Liver (tissue), 3 donors: ENCODE measurements around the gene BOD1L2.

Source experiments
- CTCF ChIP-seq: fragments of 150-350 bp; IDR thresholded peaks from 2 replicates; pipeline ENCODE4 v1.5.1; 2017; ENCODE audit warnings: improper control_type of control experiment, low read depth, low read length; ENCODE audit not compliant: missing input control
- EGR1 ChIP-seq, 2 donors: IDR thresholded peaks; 2 replicates each; pipeline ENCODE4 v1.6.1; 2016 to 2018; ENCODE audit warnings: antibody characterized with exemption in 2 of 2, low read depth in 2 of 2
- GABPA ChIP-seq, 2 donors: IDR thresholded peaks in 1 of 2; conservative IDR thresholded peaks in 1 of 2; 2 replicates each; pipeline ENCODE4 v1.6.1; 2016; ENCODE audit warnings: antibody characterized with exemption in 2 of 2, mild to moderate bottlenecking in 1 of 2, moderate library complexity in 1 of 2
- REST ChIP-seq: IDR thresholded peaks from 2 replicates; pipeline ENCODE4 v1.6.1; 2016; ENCODE audit warnings: antibody characterized with exemption, mild to moderate bottlenecking
- TAF1 ChIP-seq: conservative IDR thresholded peaks from 2 replicates; pipeline ENCODE4 v1.6.1; 2016; ENCODE audit warnings: antibody characterized with exemption, mild to moderate bottlenecking
- YY1 ChIP-seq: IDR thresholded peaks from 2 replicates; pipeline ENCODE4 v1.6.1; 2016; ENCODE audit warnings: antibody characterized with exemption, mild to moderate bottlenecking
- ZBTB33 ChIP-seq: IDR thresholded peaks from 2 replicates; pipeline ENCODE4 v1.6.1; 2016; ENCODE audit warnings: antibody characterized with exemption
- TF ChIP-seq, protein P1 (sequence below): IDR thresholded peaks from 2 replicates; pipeline ENCODE4 v1.6.1; 2016; ENCODE audit warnings: antibody characterized with exemption
- donor health status: healthy.
- donor health status: healthy.

GRCh38 chr18:57131782-57132181 is 15.1 kb upstream of the BOD1L2 start:
- TF ChIP-seq YY1 (peak; percentile 70), CTCF (no peak), REST (peak; percentile 92), GABPA (IDR thresholded peaks at IDR 0.05 in 1 of 2, conservative IDR thresholded peaks at IDR 0.05 in 1 of 2) (peak in 1 of 2 donors; percentile 48), ZBTB33 (peak; percentile 75), EGR1 (IDR thresholded peaks at IDR 0.05; ENCODE audit: low read depth in 2 of 2) (peak in 1 of 2 donors; percentile 21), TAF1 (no peak)
- TF ChIP-seq, protein P1, sequence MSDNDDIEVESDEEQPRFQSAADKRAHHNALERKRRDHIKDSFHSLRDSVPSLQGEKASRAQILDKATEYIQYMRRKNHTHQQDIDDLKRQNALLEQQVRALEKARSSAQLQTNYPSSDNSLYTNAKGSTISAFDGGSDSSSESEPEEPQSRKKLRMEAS, result peak; percentile 98
